Suprapubic skin (tissue), 4 donors: ENCODE data around the gene TSHZ2. TPM values are rescaled to one million over a fixed set of nuclear protein-coding genes. Genes with fewer than 3 reads are reported as not detected.

Experiments used
- DNase-seq, 2 donors: peaks; one replicate each; pipeline ENCODE4 v3.0.0-alpha.2; 2019; ENCODE audit warnings: low spot score in 2 of 2
- H3K27ac ChIP-seq: fragments of 200-600 bp; sonication (generic); one replicate; pipeline ENCODE4 v1.5.1; 2019
- H3K27me3 ChIP-seq: fragments of 200-600 bp; sonication (generic); one replicate; pipeline ENCODE4 v1.5.1; 2019
- H3K36me3 ChIP-seq: fragments of 200-600 bp; sonication (generic); one replicate; pipeline ENCODE4 v1.5.1; 2019
- H3K4me1 ChIP-seq: fragments of 200-600 bp; sonication (generic); one replicate; pipeline ENCODE4 v1.5.1; 2019
- H3K4me3 ChIP-seq: fragments of 200-600 bp; sonication (generic); one replicate; pipeline ENCODE4 v1.5.1; 2019; ENCODE audit warnings: mild to moderate bottlenecking
- H3K9me3 ChIP-seq: fragments of 200-600 bp; sonication (generic); one replicate; pipeline ENCODE4 v1.5.1; 2019
- CTCF ChIP-seq, 2 donors: fragments of 200-600 bp in 1 of 2; fragments of 450-650 bp in 1 of 2; sonication (generic) in 1 of 2; IDR thresholded peaks; one replicate each; pipeline ENCODE4 v1.5.1; 2016 to 2019; ENCODE audit warnings: antibody characterized with exemption in 2 of 2, mild to moderate bottlenecking in 1 of 2, moderate library complexity in 1 of 2
- EP300 ChIP-seq: sonication (generic); formaldehyde crosslinking; IDR thresholded peaks from one replicate; pipeline ENCODE4 v1.6.1; 2017; ENCODE audit warnings: antibody characterized with exemption
- POLR2A ChIP-seq, 2 donors: fragments of 450-650 bp; IDR thresholded peaks; one replicate each; pipeline ENCODE4 v1.6.1; 2017; ENCODE audit warnings: antibody characterized with exemption in 2 of 2, mild to moderate bottlenecking in 2 of 2, moderate library complexity in 2 of 2
- POLR2AphosphoS5 ChIP-seq, 3 donors: sonication (generic); formaldehyde crosslinking; IDR thresholded peaks; one replicate each; pipeline ENCODE4 v1.6.1; 2017; ENCODE audit warnings: antibody characterized with exemption in 3 of 3
- WGBS: methylation state at CpG from one replicate; pipeline ENCODE4 v1.1.5; 2018; 5-methylcytosine and 5-hydroxymethylcytosine counted together
- total RNA-seq, 4 donors: library from RNA; depleted of rRNA; stranded (reverse); fragments of >200 nt; gene quantifications; one replicate each; pipeline ENCODE4 v1.1.0, GENCODE V29; 2016

Gene TSHZ2
- total RNA-seq, 4 donors from 2014 or later, result 10.2 to 24.7 (median 19.2) TPM

DNA sequence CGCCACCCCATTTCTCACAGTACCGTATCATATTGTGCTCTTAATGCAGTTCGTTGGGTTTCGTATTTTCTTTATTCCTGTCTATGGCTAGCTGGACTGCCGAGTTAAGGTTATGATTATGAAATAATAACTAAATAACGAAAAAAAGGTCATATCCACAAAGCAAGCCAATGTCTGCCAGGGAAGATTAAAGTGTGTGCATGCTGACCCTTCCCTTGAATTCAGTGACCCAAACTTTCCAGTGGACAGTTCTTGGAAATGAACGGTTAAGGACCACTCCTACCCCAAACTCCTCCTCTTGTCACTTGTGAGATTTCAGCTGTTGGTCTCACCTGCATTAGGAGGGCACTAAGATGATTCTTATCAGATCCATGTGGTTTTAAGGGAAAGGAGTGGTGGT, 449.9 kb downstream of the TSHZ2 start:
- 91% methylated on average over 7 of the region's 7 CpGs for WGBS

DNA sequence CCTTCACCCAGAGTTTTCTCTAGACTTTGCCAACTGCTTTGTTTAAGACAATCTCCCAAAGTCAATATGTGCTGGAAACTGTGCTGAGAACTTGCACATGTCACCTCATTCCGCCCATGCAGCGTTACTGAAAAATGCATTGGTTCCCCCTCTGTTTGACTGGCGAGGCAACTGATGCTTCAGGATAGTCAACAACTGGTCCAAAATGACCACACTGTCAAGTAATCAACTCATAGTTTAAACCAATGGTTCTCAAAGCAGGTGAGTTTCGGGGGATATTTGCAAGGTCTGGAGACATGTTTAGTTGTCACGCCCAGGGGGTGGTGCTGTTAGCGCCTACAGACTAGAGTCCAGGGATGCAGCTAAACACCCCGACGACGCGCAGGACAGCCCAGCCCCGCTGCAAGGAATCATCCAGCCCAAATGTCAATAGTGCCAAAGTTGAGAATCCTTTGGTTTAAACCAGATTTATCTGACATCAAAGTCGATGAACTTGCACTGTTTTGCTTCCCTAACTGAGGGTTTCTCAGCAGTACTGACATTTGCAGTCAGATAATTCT, 451.5 kb downstream of the TSHZ2 start:
- no peaks in the 10 kb centered on the region for H3K27me3 ChIP-seq
- no peaks in the 10 kb centered on the region for H3K36me3 ChIP-seq
- no peak overlapping the region for H3K4me3 ChIP-seq
- H3K27ac ChIP-seq, result no peak overlapping the region
- no peak for DNase-seq
- H3K9me3 ChIP-seq, result no peaks in the 10 kb centered on the region
- H3K4me1 ChIP-seq, result no peaks in the 10 kb centered on the region
- 95% methylated on average over 12 of the region's 12 CpGs for WGBS
- no peak for TF ChIP-seq EP300
- no peak for TF ChIP-seq POLR2AphosphoS5 (IDR thresholded peaks at IDR 0.05)
- TF ChIP-seq CTCF (IDR thresholded peaks at IDR 0.05), result no peak
- no peak for TF ChIP-seq POLR2A (IDR thresholded peaks at IDR 0.05)

More for the DNA sequence above, 449.9 kb downstream of the TSHZ2 start:
- Histone ChIP-seq H3K4me1 (no peaks in the 10 kb centered on the region), H3K36me3 (no peaks in the 10 kb centered on the region), H3K27ac (no peak overlapping the region), H3K27me3 (no peaks in the 10 kb centered on the region), H3K4me3 (no peak overlapping the region), H3K9me3 (no peaks in the 10 kb centered on the region)
- TF ChIP-seq POLR2A (IDR thresholded peaks at IDR 0.05) (no peak), CTCF (IDR thresholded peaks at IDR 0.05) (no peak), POLR2AphosphoS5 (IDR thresholded peaks at IDR 0.05) (no peak), EP300 (no peak)
- no peak for DNase-seq

DNA sequence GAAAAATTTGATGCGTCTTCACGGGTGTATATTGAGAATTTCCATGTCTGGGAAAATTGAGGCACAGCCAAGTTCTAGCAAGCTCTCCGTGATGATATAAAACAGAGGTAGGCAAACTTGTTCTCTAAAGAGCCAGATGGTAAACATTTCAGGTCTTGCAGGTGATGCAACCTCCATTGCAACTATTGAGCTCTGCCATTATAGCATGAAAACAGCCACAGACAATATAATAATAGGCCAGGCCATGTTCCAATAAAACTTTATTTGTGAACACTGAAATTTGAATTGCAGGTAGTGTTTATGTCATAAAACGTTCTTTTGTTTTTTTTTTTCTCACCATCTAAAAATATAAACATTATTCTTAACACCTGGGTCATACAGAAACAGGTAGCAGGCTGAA, 453.3 kb downstream of the TSHZ2 start:
- DNase-seq, result no peak

GRCh38 chr20:53425941-53426340, 453.8 kb downstream of the TSHZ2 start:
- TF ChIP-seq POLR2A (IDR thresholded peaks at IDR 0.05) (no peak), POLR2AphosphoS5 (IDR thresholded peaks at IDR 0.05) (no peak), CTCF (IDR thresholded peaks at IDR 0.05) (no peak), EP300 (no peak)
- Histone ChIP-seq H3K27ac (no peak overlapping the region), H3K4me1 (no peaks in the 10 kb centered on the region), H3K27me3 (no peaks in the 10 kb centered on the region), H3K4me3 (no peak overlapping the region), H3K9me3 (no peaks in the 10 kb centered on the region), H3K36me3 (no peaks in the 10 kb centered on the region)
- 78% methylated on average over 3 of the region's 3 CpGs for WGBS
- DNase-seq, result no peak

More for the DNA sequence above, 453.3 kb downstream of the TSHZ2 start:
- Histone ChIP-seq H3K9me3 (no peaks in the 10 kb centered on the region), H3K4me1 (no peaks in the 10 kb centered on the region), H3K27ac (no peak overlapping the region), H3K36me3 (no peaks in the 10 kb centered on the region), H3K4me3 (no peak overlapping the region), H3K27me3 (no peaks in the 10 kb centered on the region)
- 82% methylated on average over 4 of the region's 4 CpGs for WGBS
- TF ChIP-seq POLR2AphosphoS5 (IDR thresholded peaks at IDR 0.05) (no peak), EP300 (no peak), CTCF (IDR thresholded peaks at IDR 0.05) (no peak), POLR2A (IDR thresholded peaks at IDR 0.05) (no peak)

- 87% methylated on average over 6 of the region's 6 CpGs for WGBS
- no peaks in the 10 kb centered on the region for H3K27me3 ChIP-seq
- H3K27ac ChIP-seq, result no peak overlapping the region
- TF ChIP-seq POLR2A (IDR thresholded peaks at IDR 0.05) (no peak), CTCF (IDR thresholded peaks at IDR 0.05) (no peak), EP300 (no peak), POLR2AphosphoS5 (IDR thresholded peaks at IDR 0.05) (no peak)
- H3K9me3 ChIP-seq, result no peaks in the 10 kb centered on the region
- H3K4me1 ChIP-seq, result no peaks in the 10 kb centered on the region
- H3K36me3 ChIP-seq, result no peaks in the 10 kb centered on the region
- H3K4me3 ChIP-seq, result no peak overlapping the region
- DNase-seq, result no peak
These were observed 454.7 kb downstream of the TSHZ2 start for GRCh38 chr20:53426766-53427312.
